GM10248 (cell line): Measurements from ENCODE around the gene CADPS.

ENCODE experiments used
- CTCF ChIA-PET: fragments of 300-600 bp; sonication (Branson Sonifier 250); formaldehyde crosslinking; extraction: SDS; loops from one replicate; lab custom pipeline; 2021; ENCODE audit warnings: antibody characterized with exemption; lab: Yijun Ruan, JAX
- POLR2A ChIA-PET: fragments of 350-650 bp; sonication (Branson Sonifier 250); formaldehyde crosslinking; extraction: SDS; loops from one replicate; lab custom pipeline; 2020; ENCODE audit warnings: antibody characterized with exemption; lab: Yijun Ruan, JAX
- DNase-seq: peaks from one replicate; pipeline ENCODE4 v3.0.0; 2012; ENCODE audit errors: extremely low spot score
- TF ChIP-seq, protein P1 (sequence below): IDR thresholded peaks from 2 replicates; pipeline ENCODE4 v1.5.1; 2012; ENCODE audit warnings: mild to moderate bottlenecking, low read depth; ENCODE audit errors: extremely low read depth, missing control alignments, control extremely low read depth

Gene CADPS

DNA sequence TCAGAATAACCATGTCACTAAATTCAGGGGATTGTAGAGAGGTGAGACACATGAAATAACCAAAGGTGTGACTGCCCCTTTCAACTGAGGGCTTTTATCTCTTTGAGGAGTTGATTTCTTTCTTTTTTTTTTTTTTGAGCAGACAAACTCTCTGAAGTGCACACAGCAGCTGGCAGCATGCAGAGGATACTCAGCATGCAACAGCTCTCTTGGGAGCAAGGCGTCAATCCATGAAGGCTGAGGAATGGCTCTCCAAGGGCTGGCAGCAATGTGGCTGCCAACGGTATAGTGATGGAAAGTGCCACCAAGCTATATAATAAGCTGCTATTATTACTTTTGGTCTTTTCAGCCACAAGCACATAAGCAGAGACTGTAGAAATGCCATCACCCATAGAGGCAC lies 275.2 kb downstream of the CADPS start:
- no peak for DNase-seq
- TF ChIP-seq, protein P1, sequence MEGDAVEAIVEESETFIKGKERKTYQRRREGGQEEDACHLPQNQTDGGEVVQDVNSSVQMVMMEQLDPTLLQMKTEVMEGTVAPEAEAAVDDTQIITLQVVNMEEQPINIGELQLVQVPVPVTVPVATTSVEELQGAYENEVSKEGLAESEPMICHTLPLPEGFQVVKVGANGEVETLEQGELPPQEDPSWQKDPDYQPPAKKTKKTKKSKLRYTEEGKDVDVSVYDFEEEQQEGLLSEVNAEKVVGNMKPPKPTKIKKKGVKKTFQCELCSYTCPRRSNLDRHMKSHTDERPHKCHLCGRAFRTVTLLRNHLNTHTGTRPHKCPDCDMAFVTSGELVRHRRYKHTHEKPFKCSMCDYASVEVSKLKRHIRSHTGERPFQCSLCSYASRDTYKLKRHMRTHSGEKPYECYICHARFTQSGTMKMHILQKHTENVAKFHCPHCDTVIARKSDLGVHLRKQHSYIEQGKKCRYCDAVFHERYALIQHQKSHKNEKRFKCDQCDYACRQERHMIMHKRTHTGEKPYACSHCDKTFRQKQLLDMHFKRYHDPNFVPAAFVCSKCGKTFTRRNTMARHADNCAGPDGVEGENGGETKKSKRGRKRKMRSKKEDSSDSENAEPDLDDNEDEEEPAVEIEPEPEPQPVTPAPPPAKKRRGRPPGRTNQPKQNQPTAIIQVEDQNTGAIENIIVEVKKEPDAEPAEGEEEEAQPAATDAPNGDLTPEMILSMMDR, result no peak
- ChIA-PET POLR2A (no interaction called here), CTCF (no interaction called here)

- CTCF ChIA-PET, result interaction anchor here (1.8 kb wide), 1 partner anchor 11 kb away, joined by 5 read pairs; no protein-coding TSS in a partner anchor
- POLR2A ChIA-PET, result no interaction called here
- DNase-seq, result no peak
- TF ChIP-seq, protein P1, result no peak
These were observed 277.7 kb downstream of the CADPS start for GRCh38 chr3:62597491-62597890.

GRCh38 chr3:62592408-62592807 lies 282.8 kb downstream of the CADPS start:
- TF ChIP-seq, protein P1, result no peak
- ChIA-PET CTCF (no interaction called here), POLR2A (no interaction called here)
- DNase-seq, result no peak

DNA sequence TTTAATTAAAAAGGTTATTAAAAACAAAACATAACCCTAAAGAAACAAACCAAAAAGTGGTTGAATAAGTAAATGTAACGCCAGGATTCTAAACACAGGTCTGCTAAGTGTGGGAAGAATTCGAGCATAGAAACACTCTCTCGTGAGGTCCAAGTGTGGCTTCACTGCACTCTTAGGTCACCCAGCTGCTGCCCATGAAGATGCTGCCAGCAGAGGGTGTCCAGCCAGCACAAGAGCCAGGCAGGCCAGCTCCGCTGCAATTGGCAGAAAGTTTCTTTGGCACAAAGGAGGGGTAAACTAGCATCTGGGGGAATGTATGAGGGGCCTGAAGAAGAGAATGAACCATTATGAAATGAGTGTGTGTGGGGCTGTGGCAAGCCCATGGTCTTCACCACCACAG lies 286.1 kb downstream of the CADPS start:
- ChIA-PET POLR2A (no interaction called here), CTCF (no interaction called here)
- DNase-seq, result no peak
- TF ChIP-seq, protein P1, result no peak

GRCh38 chr3:62587579-62588031 lies 287.6 kb downstream of the CADPS start:
- no peak for DNase-seq
- POLR2A ChIA-PET, result no interaction called here
- CTCF ChIA-PET, result interaction anchor here (2.0 kb wide), 1 partner anchor 9 kb away, joined by 5 read pairs; no protein-coding TSS in a partner anchor
- TF ChIP-seq, protein P1, result no peak

DNA sequence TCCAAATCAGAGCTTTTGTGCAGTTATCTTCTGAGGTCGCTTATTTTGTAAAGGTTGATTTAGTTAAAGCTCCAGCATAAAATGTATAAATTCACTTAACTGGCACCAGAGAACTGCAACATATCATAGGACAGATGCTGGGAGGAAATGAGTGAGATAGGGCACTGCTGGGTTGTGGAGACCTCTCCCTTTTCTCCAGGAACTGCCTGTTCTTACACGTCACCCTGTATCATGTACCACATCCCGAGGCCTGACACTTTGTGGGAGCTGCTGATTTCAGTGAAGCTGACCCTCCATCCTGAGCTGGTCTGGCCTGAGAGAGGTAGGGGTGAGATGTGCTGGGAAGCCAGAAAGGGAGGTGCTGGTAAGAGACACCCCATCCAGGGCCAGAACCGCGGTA lies 288.0 kb downstream of the CADPS start:
- TF ChIP-seq, protein P1, result no peak
- ChIA-PET POLR2A (no interaction called here), CTCF (interaction anchor here (2.0 kb wide), 1 partner anchor 10 kb away, joined by 5 read pairs; no protein-coding TSS in a partner anchor)
- DNase-seq, result no peak

GRCh38 chr3:62586356-62586755 lies 288.9 kb downstream of the CADPS start:
- POLR2A ChIA-PET, result no interaction called here
- no peak for DNase-seq
- TF ChIP-seq, protein P1, result no peak
- CTCF ChIA-PET, result interaction anchor here (2.0 kb wide), 1 partner anchor 11 kb away, joined by 5 read pairs; no protein-coding TSS in a partner anchor
